RCC 7860 (cell line): Measurements from ENCODE around the gene IGFBP3.

Source experiments
- DNase-seq: peaks from one replicate; pipeline ENCODE4 v3.0.0-alpha.2; 2015; ENCODE audit warnings: low spot score
- FAIRE-seq: peaks from 2 replicates; lab custom pipeline; 2012; peaks lifted over from hg19 to GRCh38; lab: Jason Lieb, UNC

The IGFBP3 gene

GRCh38 chr7:45874408-45875131, 46.5 kb downstream of the IGFBP3 start:
- DNase-seq = peak; percentile 86
- FAIRE-seq = peak; percentile 54

- DNase-seq (no peak), FAIRE-seq (no peak)
These were observed 47.7 kb downstream of the IGFBP3 start for GRCh38 chr7:45873355-45873754.

- no peak for DNase-seq
- FAIRE-seq = no peak
These were observed 48.1 kb downstream of the IGFBP3 start, which contains the start of gene CCDC201 for GRCh38 chr7:45873035-45873354. TSS of gene CCDC201 (minus strand) at chr7:45873082. CDS start at chr7:45873007, 75 bp downstream.

- DNase-seq (no peak), FAIRE-seq (no peak)
These were observed 48.7 kb downstream of the IGFBP3 start for GRCh38 chr7:45872116-45873034.

GRCh38 chr7:45869426-45869825, 51.6 kb downstream of the IGFBP3 start:
- DNase-seq = no peak
- no peak for FAIRE-seq

- DNase-seq (no peak), FAIRE-seq (no peak)
These were observed 53.6 kb downstream of the IGFBP3 start for GRCh38 chr7:45867471-45867870.

- DNase-seq = no peak
- FAIRE-seq = no peak
These were observed 55.3 kb downstream of the IGFBP3 start for GRCh38 chr7:45865594-45866410.

- FAIRE-seq (no peak), DNase-seq (no peak)
These were observed 57.4 kb downstream of the IGFBP3 start for GRCh38 chr7:45863715-45864114.
